Neuronal stem cell (in vitro differentiated cells): Measurements from ENCODE around the gene EMP1.
A peak's percentile ranks its signal among the peaks of the same experiment; 100 is the strongest.

Experiments used
- DNase-seq: peaks from one replicate; pipeline ENCODE4 v3.0.0-alpha.2; 2013; ENCODE audit warnings: low spot score
- H2AFZ ChIP-seq: one replicate; pipeline ENCODE4 v1.6.1; 2013; ENCODE audit warnings: mild to moderate bottlenecking, low read length, inconsistent platforms
- H2AK5ac ChIP-seq: 2 replicates; pipeline ENCODE4 v1.6.1; 2013; ENCODE audit warnings: low read depth, mild to moderate bottlenecking, inconsistent platforms, low read length, moderate library complexity, mixed read lengths
- H2BK120ac ChIP-seq: 2 replicates; pipeline ENCODE4 v1.6.1; 2013; ENCODE audit warnings: low read depth, mild to moderate bottlenecking, inconsistent platforms, low read length, moderate library complexity, mixed read lengths
- H2BK12ac ChIP-seq: one replicate; pipeline ENCODE4 v1.6.1; 2013; ENCODE audit warnings: low read length, inconsistent platforms
- H2BK15ac ChIP-seq: 2 replicates; pipeline ENCODE4 v1.6.1; 2013; ENCODE audit warnings: mild to moderate bottlenecking, low read length, inconsistent platforms, mixed read lengths
- H2BK5ac ChIP-seq: one replicate; pipeline ENCODE4 v1.6.1; 2013; ENCODE audit warnings: inconsistent platforms, mild to moderate bottlenecking, low read length, moderate library complexity
- H3K14ac ChIP-seq: one replicate; pipeline ENCODE4 v1.6.1; 2013; ENCODE audit warnings: low read length, inconsistent platforms
- H3K18ac ChIP-seq: 2 replicates; pipeline ENCODE4 v1.6.1; 2013; ENCODE audit warnings: low read length, inconsistent platforms
- H3K23ac ChIP-seq: 2 replicates; pipeline ENCODE4 v1.6.1; 2013; ENCODE audit warnings: low read depth, mild to moderate bottlenecking, mixed read lengths, low read length, inconsistent platforms; ENCODE audit not compliant: poor library complexity
- H3K27ac ChIP-seq: replicated peaks from 3 replicates; pipeline ENCODE4 v1.5.1; 2013; ENCODE audit warnings: low read length, inconsistent platforms
- H3K27me3 ChIP-seq, 3 experiments: 2 replicates each; pipeline ENCODE4 v1.6.1; 2013; ENCODE audit warnings: low read length in 3 of 3, mild to moderate bottlenecking in 2 of 3, inconsistent platforms in 1 of 3, low read depth in 1 of 3, mixed read lengths in 1 of 3, moderate library complexity in 1 of 3; ENCODE audit not compliant: control insufficient read depth in 3 of 3, insufficient read depth in 3 of 3
- H3K36me3 ChIP-seq, 2 donors: replicated peaks in 1 of 2; 2 replicates each; pipeline ENCODE4 v1.6.1; 2013; ENCODE audit warnings: low read length in 2 of 2; ENCODE audit not compliant: control insufficient read depth in 2 of 2, insufficient read depth in 2 of 2
- H3K4ac ChIP-seq: 2 replicates; pipeline ENCODE4 v1.6.1; 2013; ENCODE audit warnings: inconsistent platforms, mild to moderate bottlenecking, low read length, moderate library complexity
- H3K4me1 ChIP-seq, 2 donors: 1 replicate in 1 of 2; 2 replicates in 1 of 2; pipeline ENCODE4 v1.6.1; 2013; ENCODE audit warnings: low read length in 2 of 2, low read depth in 1 of 2; ENCODE audit not compliant: control insufficient read depth in 2 of 2, insufficient read depth in 1 of 2
- H3K4me2 ChIP-seq: one replicate; pipeline ENCODE4 v1.6.1; 2013; ENCODE audit warnings: mild to moderate bottlenecking, low read length, inconsistent platforms; ENCODE audit not compliant: insufficient read depth, poor library complexity, severe bottlenecking
- H3K4me3 ChIP-seq, 2 donors: 2 replicates each; pipeline ENCODE4 v1.5.1; 2013; ENCODE audit warnings: low read length in 2 of 2, mild to moderate bottlenecking in 2 of 2, inconsistent platforms in 1 of 2, moderate library complexity in 1 of 2
- H3K79me1 ChIP-seq: one replicate; pipeline ENCODE4 v1.6.1; 2013; ENCODE audit warnings: low read depth, mild to moderate bottlenecking, inconsistent platforms, low read length, moderate library complexity
- H3K9ac ChIP-seq: one replicate; pipeline ENCODE4 v1.6.1; 2013; ENCODE audit warnings: mild to moderate bottlenecking, low read depth, low read length, inconsistent platforms; ENCODE audit not compliant: poor library complexity
- H3K9me3 ChIP-seq, 2 donors: replicated peaks in 1 of 2; 2 replicates each; pipeline versions ENCODE3 to v1.6.1; 2013; ENCODE audit warnings: low read length in 2 of 2, mild to moderate bottlenecking in 2 of 2, inconsistent platforms in 1 of 2, low read depth in 1 of 2, mixed read lengths in 1 of 2, moderate library complexity in 1 of 2; ENCODE audit not compliant: control insufficient read depth in 2 of 2, insufficient read depth in 1 of 2
- H4K8ac ChIP-seq: one replicate; pipeline ENCODE4 v1.6.1; 2013; ENCODE audit warnings: low read depth, mild to moderate bottlenecking, inconsistent platforms, low read length, moderate library complexity
- H4K91ac ChIP-seq: one replicate; pipeline ENCODE4 v1.6.1; 2013; ENCODE audit warnings: low read length, low read depth, mild to moderate bottlenecking, inconsistent platforms; ENCODE audit not compliant: poor library complexity
- WGBS, 2 donors: extraction: QIAGEN DNeasy Blood & Tissue Kit; methylation state at CpG; one replicate each; pipeline ENCODE4 v1.1.7; 2013; ENCODE audit warnings: missing lambda C conversion rate in 2 of 2, mixed read lengths in 1 of 2; ENCODE audit not compliant: insufficient read length in 2 of 2, insufficient replicate concordance in 1 of 2; ENCODE audit errors: extremely low coverage in 2 of 2; 5-methylcytosine and 5-hydroxymethylcytosine counted together

EMP1 gene

DNA sequence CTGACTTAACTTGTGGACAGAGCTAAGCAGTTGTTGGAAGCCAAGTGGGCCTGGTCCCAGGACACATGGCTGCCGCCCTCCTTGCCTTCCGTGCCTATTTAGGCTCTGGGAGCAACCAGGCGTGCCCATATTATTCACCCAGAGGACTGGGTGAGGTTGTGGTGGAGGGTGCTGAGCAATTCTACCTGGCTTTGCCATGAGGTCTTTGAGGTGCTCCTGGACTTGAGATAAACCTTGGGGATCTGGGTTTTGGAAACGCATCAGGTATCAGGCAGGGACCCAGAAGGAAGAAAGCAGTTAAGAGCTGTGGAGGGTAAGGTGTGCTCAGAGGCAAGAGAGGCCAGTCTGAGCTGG, 60.1 kb downstream of the EMP1 start:
- H3K4ac ChIP-seq: no peak overlapping the region
- peak overlapping the region; percentile 85 for H2AFZ ChIP-seq
- peak overlapping the region; percentile 87 for H2BK12ac ChIP-seq
- peak overlapping the region; percentile 94 for H3K18ac ChIP-seq
- H3K79me1 ChIP-seq: no peaks in the 10 kb centered on the region
- peaks cover 0 to 3% of the 10 kb centered on the region in 2 donors for H3K9me3 ChIP-seq
- peak overlapping the region; percentile 89 for H4K91ac ChIP-seq
- no peaks in the 10 kb centered on the region for H3K27me3 ChIP-seq
- H3K4me2 ChIP-seq: no peak overlapping the region
- H3K4me3 ChIP-seq: no peak overlapping the region
- peak overlapping the region; percentile 62 for H2BK5ac ChIP-seq
- no peaks in the 10 kb centered on the region for H3K36me3 ChIP-seq
- H2BK15ac ChIP-seq: peak overlapping the region; percentile 95
- H3K23ac ChIP-seq: no peak overlapping the region
- H2BK120ac ChIP-seq: no peak overlapping the region
- no peak overlapping the region for H3K9ac ChIP-seq
- H3K14ac ChIP-seq: no peak overlapping the region
- no peak overlapping the region for H3K27ac ChIP-seq
- no peak for DNase-seq
- no CpG with 5 or more reads among the region's 4 CpGs for WGBS, 2 donors
- peaks cover 7 to 15% of the 10 kb centered on the region in 2 donors for H3K4me1 ChIP-seq
- H2AK5ac ChIP-seq: peak overlapping the region; percentile 72
- no peak overlapping the region for H4K8ac ChIP-seq

DNA sequence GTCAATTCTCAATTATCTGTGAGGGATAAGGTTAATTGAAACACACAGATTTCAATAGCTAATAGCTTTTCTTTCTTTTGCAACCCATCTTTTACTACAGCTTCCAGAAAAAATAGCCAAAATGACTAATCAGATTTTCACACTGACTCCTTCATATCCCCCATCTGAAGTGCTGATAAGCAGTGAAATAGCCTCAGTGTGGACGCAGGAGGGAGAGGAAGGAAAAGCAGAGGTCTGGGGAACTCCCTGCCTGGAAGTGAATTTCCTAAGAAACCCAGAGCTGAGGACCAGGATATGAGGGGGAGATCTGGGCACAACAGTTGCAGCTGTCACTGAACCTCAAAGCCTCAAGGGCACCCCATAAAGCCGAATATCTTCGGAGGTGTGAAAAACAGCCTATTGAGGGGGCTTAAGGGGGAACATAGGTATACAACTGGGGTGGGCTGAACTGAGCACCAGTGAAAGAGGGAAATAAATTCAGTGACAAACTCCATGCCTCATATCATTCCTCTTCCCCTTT, 60.9 kb downstream of the EMP1 start:
- Histone ChIP-seq H3K4ac (no peak overlapping the region), H2AFZ (peak overlapping the region; percentile 41), H4K91ac (no peak overlapping the region), H2BK12ac (no peak overlapping the region), H3K4me1 (peaks cover 7 to 15% of the 10 kb centered on the region in 2 donors), H3K9ac (no peak overlapping the region), H2AK5ac (no peak overlapping the region), H3K14ac (no peak overlapping the region), H3K4me2 (no peak overlapping the region), H3K9me3 (peaks cover 0 to 3% of the 10 kb centered on the region in 2 donors), H2BK15ac (no peak overlapping the region), H2BK120ac (no peak overlapping the region), H4K8ac (no peak overlapping the region), H3K79me1 (no peaks in the 10 kb centered on the region), H3K36me3 (no peaks in the 10 kb centered on the region), H2BK5ac (no peak overlapping the region), H3K4me3 (no peak overlapping the region), H3K27me3 (no peaks in the 10 kb centered on the region), H3K23ac (no peak overlapping the region), H3K27ac (no peak overlapping the region), H3K18ac (no peak overlapping the region)
- DNase-seq: no peak
- WGBS, 2 donors: no CpG with 5 or more reads among the region's 3 CpGs

DNA sequence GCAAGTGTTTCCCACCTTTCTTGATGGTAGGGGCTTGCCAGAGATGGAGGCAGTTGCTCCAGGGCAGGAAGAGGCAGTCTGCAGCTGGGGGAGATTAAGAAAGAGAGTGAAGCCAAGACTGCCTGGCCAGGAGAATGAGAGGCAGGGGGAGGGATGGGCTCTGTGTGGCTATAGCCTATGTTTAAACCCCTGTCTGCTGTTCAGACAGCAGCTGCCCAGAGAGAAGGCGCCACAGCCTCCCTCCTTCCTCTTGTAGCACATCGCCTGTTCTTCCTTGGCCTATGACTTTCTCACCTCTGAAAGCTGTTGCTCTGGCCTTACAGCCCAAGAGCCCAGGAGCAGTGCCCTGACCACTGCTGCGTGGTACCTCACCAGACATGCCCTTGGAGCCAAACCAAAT, 61.7 kb downstream of the EMP1 start:
- H3K27me3 ChIP-seq: no peaks in the 10 kb centered on the region
- H3K23ac ChIP-seq: no peak overlapping the region
- peaks cover 7 to 15% of the 10 kb centered on the region in 2 donors for H3K4me1 ChIP-seq
- no peak overlapping the region for H4K8ac ChIP-seq
- no peaks in the 10 kb centered on the region for H3K36me3 ChIP-seq
- H2BK12ac ChIP-seq: no peak overlapping the region
- peak overlapping the region; percentile 70 for H2AFZ ChIP-seq
- H2BK120ac ChIP-seq: peak overlapping the region; percentile 1
- H2AK5ac ChIP-seq: peak overlapping the region; percentile 10
- no CpG with 5 or more reads among the region's 3 CpGs for WGBS, 2 donors
- H2BK5ac ChIP-seq: peak overlapping the region; percentile 62
- H3K9ac ChIP-seq: no peak overlapping the region
- H4K91ac ChIP-seq: no peak overlapping the region
- no peak overlapping the region for H3K14ac ChIP-seq
- peak overlapping the region; percentile 86 for H3K18ac ChIP-seq
- H3K4me3 ChIP-seq: no peak overlapping the region
- peak overlapping the region; percentile 22 for H2BK15ac ChIP-seq
- H3K27ac ChIP-seq: no peak overlapping the region
- DNase-seq: no peak
- no peaks in the 10 kb centered on the region for H3K79me1 ChIP-seq
- H3K9me3 ChIP-seq: peaks cover 0 to 3% of the 10 kb centered on the region in 2 donors
- no peak overlapping the region for H3K4ac ChIP-seq
- H3K4me2 ChIP-seq: no peak overlapping the region

DNA sequence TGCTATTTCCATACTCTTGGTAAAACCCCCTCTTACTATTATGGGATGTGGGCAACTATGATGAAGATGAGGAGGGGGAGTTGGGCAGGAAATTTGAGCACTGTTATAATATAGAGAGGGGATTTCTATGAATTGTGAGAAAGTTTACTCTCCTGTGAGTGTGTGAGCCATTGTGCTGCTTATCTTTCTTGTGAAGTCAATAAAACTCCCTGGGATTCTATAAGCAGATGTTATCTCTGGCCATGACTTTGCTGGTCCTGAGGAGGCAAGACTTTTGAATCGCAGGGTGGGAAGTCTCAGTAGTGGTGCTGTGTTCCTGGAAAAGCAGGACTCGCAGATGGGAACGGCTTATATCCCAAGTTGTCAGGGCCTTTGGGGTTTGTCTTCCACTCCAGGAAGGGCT, 62.2 kb downstream of the EMP1 start:
- no peak overlapping the region for H3K14ac ChIP-seq
- no peak overlapping the region for H3K27ac ChIP-seq
- WGBS, 2 donors: no CpG with 5 or more reads among the region's 3 CpGs
- no peak overlapping the region for H2BK5ac ChIP-seq
- no peaks in the 10 kb centered on the region for H3K79me1 ChIP-seq
- H2BK12ac ChIP-seq: no peak overlapping the region
- H2AK5ac ChIP-seq: no peak overlapping the region
- no peak overlapping the region for H2AFZ ChIP-seq
- no peak overlapping the region for H3K9ac ChIP-seq
- no peak overlapping the region for H3K4me2 ChIP-seq
- H3K4ac ChIP-seq: no peak overlapping the region
- H3K18ac ChIP-seq: no peak overlapping the region
- peaks cover 0 to 3% of the 10 kb centered on the region in 2 donors for H3K9me3 ChIP-seq
- peaks cover 7 to 15% of the 10 kb centered on the region in 2 donors for H3K4me1 ChIP-seq
- no peak overlapping the region for H3K4me3 ChIP-seq
- H3K27me3 ChIP-seq: no peaks in the 10 kb centered on the region
- H2BK15ac ChIP-seq: no peak overlapping the region
- H2BK120ac ChIP-seq: no peak overlapping the region
- H3K36me3 ChIP-seq: no peaks in the 10 kb centered on the region
- no peak for DNase-seq
- H3K23ac ChIP-seq: no peak overlapping the region
- H4K8ac ChIP-seq: no peak overlapping the region
- no peak overlapping the region for H4K91ac ChIP-seq
